CD4-positive, alpha-beta T cell (primary cell): ENCODE measurements around the gene LRRC37A. TPM values are rescaled to one million over a fixed set of nuclear protein-coding genes. Genes with fewer than 3 reads are reported as not detected.
"Not testable (repeated sequence)": the region's sequence is repeated elsewhere in the genome, so short reads cannot be mapped to it uniquely, and the experiment has no call there.

Source experiments
- ATAC-seq: fragments of 200-7000 bp; cut with Tn5 transposase; one replicate; pipeline ENCODE4 v1.10.0; 2022; ENCODE audit warnings: mild to moderate bottlenecking; ENCODE audit not compliant: poor library complexity
- CTCF ChIA-PET: fragments of 350-600 bp; sonication (Branson Sonifier 250); formaldehyde crosslinking; loops from one replicate; lab custom pipeline; 2021; ENCODE audit warnings: antibody characterized with exemption, inconsistent platforms; lab: Charles Lee
- POLR2A ChIA-PET: fragments of 350-600 bp; sonication (Branson Sonifier 250); formaldehyde crosslinking; loops from one replicate; lab custom pipeline; 2021; ENCODE audit warnings: antibody characterized with exemption, inconsistent platforms; lab: Charles Lee
- DNase-seq, 14 experiments: peaks; one replicate each; pipeline ENCODE4 v3.0.0-alpha.2; 2013 to 2020; ENCODE audit warnings: mixed read lengths in 2 of 14
- H3K27ac ChIP-seq, 2 donors: one replicate each; pipeline versions ENCODE4 v1.5.1 to v1.7.0; 2013; ENCODE audit warnings: low read length in 2 of 2, low read depth in 1 of 2, mild to moderate bottlenecking in 1 of 2
- H3K27me3 ChIP-seq, 2 experiments: 1 replicate in 1 of 2; 2 replicates in 1 of 2; pipeline versions ENCODE4 v1.6.1 to v1.7.0; 2013; ENCODE audit warnings: low read length in 2 of 2, control low read depth in 1 of 2, mild to moderate bottlenecking in 1 of 2, moderate library complexity in 1 of 2; ENCODE audit not compliant: insufficient read depth in 2 of 2, control insufficient read depth in 1 of 2
- H3K36me3 ChIP-seq: one replicate; pipeline ENCODE4 v1.6.1; 2013; ENCODE audit warnings: low read length, control low read depth; ENCODE audit not compliant: insufficient read depth
- H3K4me1 ChIP-seq: one replicate; pipeline ENCODE4 v1.6.1; 2013; ENCODE audit warnings: low read length, control low read depth; ENCODE audit not compliant: insufficient read depth
- H3K4me3 ChIP-seq: one replicate; pipeline ENCODE4 v1.5.1; 2013; ENCODE audit warnings: mild to moderate bottlenecking, low read length, moderate library complexity
- H3K9me3 ChIP-seq, 2 experiments: 1 replicate in 1 of 2; 2 replicates in 1 of 2; pipeline versions ENCODE4 v1.6.1 to v1.7.0; 2013; ENCODE audit warnings: low read length in 2 of 2, mild to moderate bottlenecking in 2 of 2, control low read depth in 1 of 2, moderate library complexity in 1 of 2; ENCODE audit not compliant: control insufficient read depth in 1 of 2, insufficient read depth in 1 of 2
- H3K27ac Mint-ChIP-seq: one replicate; pipeline ENCODE4 v1.8.0; 2020; ENCODE audit warnings: mixed read lengths
- H3K27me3 Mint-ChIP-seq: one replicate; pipeline ENCODE4 v1.8.0; 2021; ENCODE audit warnings: mixed read lengths
- H3K36me3 Mint-ChIP-seq: one replicate; pipeline ENCODE4 v1.8.0; 2021; ENCODE audit warnings: low read depth, mixed read lengths
- H3K4me1 Mint-ChIP-seq: one replicate; pipeline ENCODE4 v1.8.0; 2021; ENCODE audit warnings: low read depth, mixed read lengths
- H3K4me3 Mint-ChIP-seq: one replicate; pipeline ENCODE4 v1.8.0; 2020; ENCODE audit warnings: mild to moderate bottlenecking, mixed read lengths
- H3K9me3 Mint-ChIP-seq: one replicate; pipeline ENCODE4 v1.8.0; 2020; ENCODE audit warnings: mixed read lengths
- intact Hi-C, 2 experiments: fragments of 100-400 bp; cut with DNase I in 1 of 2; cut with micrococcal nuclease in 1 of 2; formaldehyde crosslinking; loops; one replicate each; pipeline versions ENCODE4 v1.15.1 to v1.9.0; 2023 to 2025; cut with DNase I, micrococcal nuclease
- total RNA-seq, 174 experiments: library from RNA in 2 of 174; stranded (reverse) in 2 of 174; gene quantifications; one replicate each; pipeline ENCODE4 v1.2.3 and lab custom pipeline; 2021 to 2026
- TF ChIP-seq, protein P1 (sequence below): fragments of 200-600 bp; IDR thresholded peaks from one replicate; pipeline ENCODE4 v1.8.0; 2022; ENCODE audit warnings: antibody characterized with exemption, mild to moderate bottlenecking

The LRRC37A gene
- total RNA-seq, 2 experiments from 2014 or later, result 2.9 to 3.6 TPM

DNA sequence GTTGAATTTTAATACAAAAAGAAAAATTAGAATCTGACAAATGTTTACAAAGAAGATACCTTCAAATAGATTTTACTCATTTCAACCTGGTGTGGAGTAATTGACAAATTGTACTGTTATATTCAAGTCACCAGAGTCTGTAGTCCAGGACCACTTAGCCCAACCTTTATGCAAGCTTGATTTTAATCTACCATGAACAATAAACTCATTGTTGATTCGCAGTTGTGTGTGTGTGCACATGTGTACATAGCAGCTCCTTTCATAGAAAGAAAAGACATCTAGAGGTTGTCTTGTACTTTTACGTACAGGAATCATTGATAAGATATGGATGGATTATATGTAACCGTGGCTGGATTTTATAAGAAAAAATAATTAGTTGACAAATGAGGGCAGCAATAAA lies 20.7 kb upstream of the LRRC37A start:
- CTCF ChIA-PET, result no interaction called here
- Histone ChIP-seq H3K9me3 (no peaks in the 10 kb centered on the region), H3K4me3 (no peak overlapping the region), H3K36me3 (no peaks in the 10 kb centered on the region), H3K27me3 (no peaks in the 10 kb centered on the region), H3K4me1 (no peaks in the 10 kb centered on the region), H3K27ac (no peak overlapping the region)
- DNase-seq (no peak), ATAC-seq (no peak)
- Mint-ChIP-seq H3K36me3 (no peaks in the 10 kb centered on the region), H3K4me3 (no peak overlapping the region), H3K27ac (no peak overlapping the region), H3K27me3 (no peaks in the 10 kb centered on the region), H3K9me3 (no peaks in the 10 kb centered on the region), H3K4me1 (no peaks in the 10 kb centered on the region)
- intact Hi-C loops, result no loop called here
- POLR2A ChIA-PET, result no interaction called here
- TF ChIP-seq, protein P1, sequence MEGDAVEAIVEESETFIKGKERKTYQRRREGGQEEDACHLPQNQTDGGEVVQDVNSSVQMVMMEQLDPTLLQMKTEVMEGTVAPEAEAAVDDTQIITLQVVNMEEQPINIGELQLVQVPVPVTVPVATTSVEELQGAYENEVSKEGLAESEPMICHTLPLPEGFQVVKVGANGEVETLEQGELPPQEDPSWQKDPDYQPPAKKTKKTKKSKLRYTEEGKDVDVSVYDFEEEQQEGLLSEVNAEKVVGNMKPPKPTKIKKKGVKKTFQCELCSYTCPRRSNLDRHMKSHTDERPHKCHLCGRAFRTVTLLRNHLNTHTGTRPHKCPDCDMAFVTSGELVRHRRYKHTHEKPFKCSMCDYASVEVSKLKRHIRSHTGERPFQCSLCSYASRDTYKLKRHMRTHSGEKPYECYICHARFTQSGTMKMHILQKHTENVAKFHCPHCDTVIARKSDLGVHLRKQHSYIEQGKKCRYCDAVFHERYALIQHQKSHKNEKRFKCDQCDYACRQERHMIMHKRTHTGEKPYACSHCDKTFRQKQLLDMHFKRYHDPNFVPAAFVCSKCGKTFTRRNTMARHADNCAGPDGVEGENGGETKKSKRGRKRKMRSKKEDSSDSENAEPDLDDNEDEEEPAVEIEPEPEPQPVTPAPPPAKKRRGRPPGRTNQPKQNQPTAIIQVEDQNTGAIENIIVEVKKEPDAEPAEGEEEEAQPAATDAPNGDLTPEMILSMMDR, result no peak

DNA sequence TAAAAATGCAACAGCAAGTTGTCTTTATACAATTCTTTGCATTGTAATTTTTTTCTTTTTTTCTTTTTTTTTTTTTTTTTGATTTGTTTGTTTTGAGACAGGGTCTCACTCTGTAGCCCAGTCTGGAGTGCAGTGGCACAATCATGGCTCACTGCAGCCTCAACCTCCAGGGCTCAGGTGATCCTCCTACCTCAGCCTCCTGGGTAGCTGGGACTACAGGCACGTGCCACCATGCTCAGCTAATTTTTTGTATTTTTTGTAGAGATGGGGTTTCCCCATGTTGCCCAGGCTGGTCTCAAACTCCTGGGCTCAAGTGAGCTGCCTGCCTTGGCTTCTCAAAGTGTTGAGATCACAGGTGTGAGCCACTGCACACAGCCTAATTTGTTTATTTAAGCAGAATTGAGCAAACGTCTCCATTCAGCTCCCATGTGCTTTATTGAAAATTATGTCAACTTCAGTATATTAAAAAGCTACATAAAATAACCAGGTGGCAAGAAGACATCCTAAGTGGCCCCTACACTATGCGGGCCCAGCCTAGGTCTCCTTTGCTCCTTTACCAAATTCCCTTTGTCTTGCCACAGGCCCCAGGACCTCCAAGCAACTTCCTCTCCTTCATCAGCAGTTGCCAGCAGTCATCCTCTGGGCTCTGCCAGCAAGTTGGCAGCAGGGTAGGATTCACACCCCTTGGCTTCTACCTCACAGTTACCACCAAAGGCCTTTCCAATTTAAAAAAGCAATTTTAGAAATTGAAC lies 18.0 kb upstream of the LRRC37A start:
- CTCF ChIA-PET, result interaction anchor here (0.6 kb wide), 1 partner anchor 43 kb away, joined by 3 read pairs; no protein-coding TSS in a partner anchor
- H3K27ac Mint-ChIP-seq, H3K9me3 Mint-ChIP-seq, H3K4me1 ChIP-seq, DNase-seq, H3K36me3 ChIP-seq, H3K27me3 Mint-ChIP-seq, H3K4me1 Mint-ChIP-seq, H3K9me3 ChIP-seq, H3K36me3 Mint-ChIP-seq, H3K4me3 Mint-ChIP-seq, intact Hi-C loops, H3K27ac ChIP-seq, ATAC-seq, H3K27me3 ChIP-seq, H3K4me3 ChIP-seq: not testable (repeated sequence)
- POLR2A ChIA-PET, result interaction anchor here (0.7 kb wide), 1 partner anchor 9 kb away, joined by 3 read pairs; no protein-coding TSS in a partner anchor

DNA sequence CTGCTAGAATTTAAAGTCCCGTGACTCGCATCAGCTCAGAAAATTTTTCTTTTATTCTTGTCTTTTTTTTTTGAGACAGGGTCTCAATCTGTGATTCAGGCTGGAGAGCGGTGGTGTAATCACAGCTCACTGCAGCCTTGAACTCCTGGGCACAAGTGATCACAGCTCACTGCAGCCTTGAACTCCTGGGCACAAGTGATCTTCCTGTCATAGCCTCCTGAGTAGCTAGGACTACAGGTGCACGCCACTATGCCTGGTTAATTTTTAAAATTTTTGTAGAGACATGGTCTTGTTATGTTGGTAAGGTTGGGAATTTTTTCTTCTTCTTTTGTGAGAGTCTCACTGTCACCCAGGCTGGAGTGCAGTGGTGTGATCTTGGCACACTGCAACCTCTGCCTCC lies 13.6 kb upstream of the LRRC37A start:
- H3K4me1 ChIP-seq, H3K27ac ChIP-seq, H3K4me3 Mint-ChIP-seq, H3K27me3 Mint-ChIP-seq, DNase-seq, ATAC-seq, H3K4me3 ChIP-seq, CTCF ChIA-PET, H3K27ac Mint-ChIP-seq, H3K9me3 ChIP-seq, H3K27me3 ChIP-seq, POLR2A ChIA-PET, H3K36me3 Mint-ChIP-seq, H3K36me3 ChIP-seq, H3K9me3 Mint-ChIP-seq, H3K4me1 Mint-ChIP-seq: not testable (repeated sequence)
- intact Hi-C loops, result loop anchor here (10.0 kb wide), 1 partner anchor 277 kb away; no protein-coding TSS in a partner anchor

DNA sequence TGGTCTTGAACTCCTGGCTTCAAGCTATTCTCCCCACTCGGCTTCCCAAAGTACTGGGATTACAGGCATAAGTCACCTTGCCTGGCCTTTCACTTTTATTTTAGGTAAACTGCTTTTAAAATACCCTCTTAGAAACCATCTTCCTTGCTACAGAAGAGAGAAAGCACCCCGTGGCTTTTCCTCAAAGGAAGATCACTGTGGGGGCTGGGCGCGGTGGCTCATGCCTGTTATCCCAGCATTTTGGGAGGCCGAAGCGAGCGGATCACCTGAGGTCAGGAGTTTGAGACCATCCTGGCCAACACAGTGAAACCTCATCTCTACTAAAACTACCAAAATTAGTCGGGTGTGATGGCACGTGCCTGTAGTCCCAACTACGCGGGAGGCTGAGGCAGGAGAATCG lies 12.3 kb upstream of the LRRC37A start:
- intact Hi-C loops, result loop anchor here (10.0 kb wide), 1 partner anchor 278 kb away; no protein-coding TSS in a partner anchor
- H3K27ac ChIP-seq, DNase-seq, CTCF ChIA-PET, H3K36me3 Mint-ChIP-seq, H3K27me3 Mint-ChIP-seq, H3K27ac Mint-ChIP-seq, H3K4me1 ChIP-seq, H3K36me3 ChIP-seq, ATAC-seq, H3K4me1 Mint-ChIP-seq, POLR2A ChIA-PET, H3K9me3 Mint-ChIP-seq, H3K4me3 Mint-ChIP-seq, H3K4me3 ChIP-seq, H3K9me3 ChIP-seq, H3K27me3 ChIP-seq: not testable (repeated sequence)

DNA sequence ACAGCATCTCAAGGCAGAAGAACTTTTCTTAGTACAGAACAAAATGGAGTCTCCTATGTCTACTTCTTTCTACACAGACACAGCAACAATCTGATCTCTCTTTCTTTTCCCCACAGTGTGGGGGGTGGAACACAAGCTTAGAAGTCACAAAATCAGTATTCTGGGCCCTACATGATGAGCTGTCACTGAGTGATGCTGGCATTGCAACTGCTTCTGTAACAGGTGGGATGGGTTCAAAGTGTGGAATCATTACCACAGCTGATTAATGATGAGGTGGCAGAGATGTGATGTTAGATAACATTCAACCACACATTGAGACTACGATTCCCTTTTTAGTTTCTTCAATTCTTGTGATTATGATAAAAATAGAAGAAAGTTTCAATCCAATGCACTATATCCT lies 10.5 kb upstream of the LRRC37A start:
- H3K36me3 ChIP-seq, CTCF ChIA-PET, H3K9me3 Mint-ChIP-seq, H3K27me3 Mint-ChIP-seq, H3K4me1 Mint-ChIP-seq, H3K27ac Mint-ChIP-seq, H3K27ac ChIP-seq, POLR2A ChIA-PET, H3K36me3 Mint-ChIP-seq, ATAC-seq, H3K4me1 ChIP-seq, H3K4me3 ChIP-seq, H3K4me3 Mint-ChIP-seq, H3K9me3 ChIP-seq, H3K27me3 ChIP-seq: not testable (repeated sequence)
- intact Hi-C loops, result loop anchor here (10.0 kb wide), 1 partner anchor 280 kb away; no protein-coding TSS in a partner anchor
- peak in 3 of 14 experiments; percentile 28 to 36 (median 36) for DNase-seq

DNA sequence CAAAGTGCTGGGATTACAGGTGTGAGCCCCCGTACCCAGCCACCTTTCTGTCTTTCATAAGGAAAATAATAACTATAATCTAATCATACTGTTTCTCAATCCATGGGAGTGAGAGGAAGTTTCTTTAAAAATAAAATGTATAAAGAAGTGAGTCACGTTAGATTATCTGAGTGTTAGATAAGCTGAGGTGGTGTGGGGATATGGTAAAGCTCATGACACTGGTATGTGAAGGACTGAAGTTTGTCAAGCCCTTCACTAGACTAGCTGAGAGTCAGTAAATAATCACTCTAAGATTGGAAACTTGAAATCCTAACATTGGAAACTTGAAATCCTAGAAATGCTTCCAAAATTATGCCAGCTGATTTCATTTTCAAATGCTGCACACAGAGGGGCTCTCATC lies 9.4 kb upstream of the LRRC37A start:
- H3K27ac Mint-ChIP-seq, H3K4me3 Mint-ChIP-seq, H3K4me1 ChIP-seq, H3K4me3 ChIP-seq, H3K27me3 Mint-ChIP-seq, H3K36me3 Mint-ChIP-seq, H3K9me3 ChIP-seq, POLR2A ChIA-PET, H3K36me3 ChIP-seq, H3K4me1 Mint-ChIP-seq, H3K9me3 Mint-ChIP-seq, ATAC-seq, H3K27ac ChIP-seq, H3K27me3 ChIP-seq, DNase-seq: not testable (repeated sequence)
- CTCF ChIA-PET, result interaction anchor here (1.7 kb wide), 1 partner anchor 72 kb away, joined by 8 read pairs; no protein-coding TSS in a partner anchor
- intact Hi-C loops, result loop anchor here (10.0 kb wide), 1 partner anchor 281 kb away; no protein-coding TSS in a partner anchor
